Central memory CD4-positive, alpha-beta T cell (primary cell): ENCODE results near the gene PDS5B.
A peak's percentile ranks its signal among the peaks of the same experiment; 100 is the strongest.
"Not testable (repeated sequence)": the region's sequence is repeated elsewhere in the genome, so short reads cannot be mapped to it uniquely, and the experiment has no call there.

Experiments
- DNase-seq: peaks from one replicate; pipeline ENCODE4 v3.0.0; 2022

Gene PDS5B

GRCh38 chr13:32650705-32651311 is 64.6 kb downstream of the PDS5B start:
- peak; percentile 45 for DNase-seq

DNA sequence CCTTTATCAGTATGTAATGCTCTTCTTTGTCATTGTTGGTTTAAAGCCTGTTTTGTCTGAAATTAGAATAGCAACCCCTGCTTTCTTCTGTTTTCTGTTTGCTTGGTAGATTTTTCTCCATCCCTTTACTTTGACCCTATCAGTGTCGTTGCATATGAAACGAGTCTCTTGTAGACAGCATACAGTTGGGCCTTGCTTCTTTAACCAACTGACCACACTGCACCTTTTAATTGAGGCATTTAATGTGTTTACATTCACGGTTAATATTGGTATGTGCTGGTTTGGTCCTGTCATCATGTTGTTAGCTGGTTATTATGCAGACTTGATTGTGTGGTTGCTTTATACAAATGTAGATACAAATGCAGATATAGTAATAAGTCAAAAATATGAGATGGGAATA is 71.1 kb downstream of the PDS5B start:
- DNase-seq = no peak

- no peak for DNase-seq
Observed at GRCh38 chr13:32659736-32660135, 73.5 kb downstream of the PDS5B start.

GRCh38 chr13:32660227-32660626 is 74.0 kb downstream of the PDS5B start:
- DNase-seq = no peak

GRCh38 chr13:32661685-32662084 is 75.4 kb downstream of the PDS5B start:
- no peak for DNase-seq

DNA sequence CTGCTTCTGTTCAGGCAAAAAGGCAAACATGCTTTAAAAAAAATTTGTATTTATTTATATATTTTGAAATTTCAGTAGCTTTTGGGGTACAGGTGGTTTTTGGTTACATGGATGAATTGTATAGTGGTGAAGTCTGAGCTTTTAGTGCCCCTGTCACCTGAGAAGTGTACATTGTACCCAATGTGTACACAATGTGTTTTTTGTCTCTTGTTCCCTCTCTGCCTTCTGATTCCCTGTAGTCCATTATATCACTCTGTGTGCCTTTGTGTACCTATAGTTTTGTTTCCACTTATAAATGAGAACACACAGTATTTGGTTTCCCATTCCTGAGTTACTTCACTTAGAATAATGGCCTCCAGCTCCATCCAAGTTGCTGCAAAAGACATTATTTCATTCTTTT is 77.4 kb downstream of the PDS5B start:
- DNase-seq = no peak

DNA sequence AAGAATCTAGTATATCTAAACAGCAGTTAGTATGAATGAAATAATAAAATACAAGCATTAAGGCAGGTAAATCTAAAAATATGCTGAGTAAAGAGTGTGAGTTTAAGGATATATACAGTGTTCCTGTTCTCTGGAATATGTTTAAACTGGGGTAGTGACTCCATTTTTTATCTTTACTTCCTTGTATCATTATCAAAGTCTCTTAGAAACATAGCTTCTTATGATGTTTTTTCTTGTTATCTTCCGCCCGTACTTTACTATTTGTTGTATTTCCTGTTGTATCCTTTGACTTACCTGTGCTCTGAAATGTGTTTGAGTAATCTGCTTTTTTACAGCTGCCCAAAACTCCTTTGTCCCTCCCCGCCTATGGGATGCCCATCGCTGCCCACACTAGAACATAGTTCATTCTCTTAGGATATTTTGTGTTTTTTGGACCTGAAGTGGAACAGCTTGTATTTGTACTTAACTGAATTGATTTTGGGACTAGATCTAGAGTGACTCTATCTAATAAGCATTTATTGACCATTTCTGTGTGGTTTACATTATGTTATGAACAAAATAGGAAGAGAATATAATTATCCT is 80.8 kb downstream of the PDS5B start:
- no peak for DNase-seq

DNA sequence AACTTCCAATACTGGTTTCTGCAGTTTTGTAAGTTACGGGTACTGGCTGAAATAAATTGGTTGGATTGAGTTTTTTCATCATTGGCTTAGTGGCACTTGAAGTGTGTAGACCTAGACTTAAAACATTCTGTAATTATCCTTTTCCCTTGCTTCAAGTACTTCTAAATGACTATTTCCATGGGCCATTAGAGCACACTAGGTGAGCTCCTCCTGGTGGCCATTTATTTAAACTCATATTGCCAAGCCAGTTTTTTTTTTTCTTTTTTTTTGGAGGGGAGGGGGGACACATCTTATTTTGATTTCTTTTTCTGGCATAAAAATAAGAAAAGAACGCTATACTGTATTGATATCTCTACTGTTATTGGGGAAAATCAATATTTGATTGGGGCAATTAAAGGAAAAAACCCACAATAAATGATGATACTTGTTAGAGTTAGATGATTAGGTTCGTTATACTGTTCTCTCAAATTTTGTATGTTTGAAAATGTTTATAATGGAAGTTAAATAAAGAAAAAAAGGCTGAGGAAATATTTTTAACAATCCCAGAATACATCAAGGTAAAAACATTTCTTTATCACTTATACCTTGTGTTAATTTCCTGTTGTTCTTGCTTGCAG is 82.9 kb downstream of the PDS5B start:
- DNase-seq = peak; percentile 30

GRCh38 chr13:32674503-32674902 is 88.3 kb downstream of the PDS5B start:
- no peak for DNase-seq

GRCh38 chr13:32676242-32676641 is 90.0 kb downstream of the PDS5B start:
- DNase-seq = no peak

DNA sequence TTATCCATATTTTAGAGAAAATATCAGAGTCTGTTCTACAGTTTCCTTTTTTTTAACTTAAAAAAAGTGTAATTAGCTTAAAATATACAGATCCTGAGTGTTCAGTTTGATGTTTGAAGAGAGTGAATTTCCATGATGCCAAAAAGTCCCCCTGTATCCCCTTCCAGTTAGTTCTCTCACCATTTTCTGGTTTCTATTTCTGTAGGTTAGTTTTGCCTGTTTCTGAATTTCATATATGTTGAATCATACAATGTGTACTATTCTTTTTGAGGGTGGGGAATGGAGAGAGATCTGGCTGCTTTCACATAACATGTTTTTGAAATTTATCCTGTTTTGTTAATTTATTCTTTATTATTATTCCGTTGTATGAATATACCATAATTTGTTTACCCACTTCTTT is 95.9 kb downstream of the PDS5B start:
- DNase-seq = no peak

DNA sequence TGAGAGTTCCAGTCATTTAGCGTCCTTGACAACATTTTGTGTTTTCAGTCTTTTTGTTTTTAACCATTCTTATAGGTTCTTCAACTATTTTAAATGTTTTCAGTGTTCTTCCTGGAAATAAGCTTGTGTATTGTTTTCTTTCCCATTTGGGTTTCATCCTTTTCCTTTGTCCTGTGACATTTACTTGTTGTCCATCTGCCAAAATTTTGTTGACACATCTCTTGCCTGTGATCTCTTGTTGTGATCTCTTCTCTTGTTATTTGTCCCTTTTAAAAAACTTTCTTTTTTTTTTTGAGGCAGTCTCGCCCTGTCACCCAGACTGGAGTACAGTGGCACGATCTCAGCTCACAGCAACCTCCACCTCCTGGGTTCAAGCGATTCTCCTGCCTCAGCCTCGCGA is 96.5 kb downstream of the PDS5B start:
- no peak for DNase-seq

DNA sequence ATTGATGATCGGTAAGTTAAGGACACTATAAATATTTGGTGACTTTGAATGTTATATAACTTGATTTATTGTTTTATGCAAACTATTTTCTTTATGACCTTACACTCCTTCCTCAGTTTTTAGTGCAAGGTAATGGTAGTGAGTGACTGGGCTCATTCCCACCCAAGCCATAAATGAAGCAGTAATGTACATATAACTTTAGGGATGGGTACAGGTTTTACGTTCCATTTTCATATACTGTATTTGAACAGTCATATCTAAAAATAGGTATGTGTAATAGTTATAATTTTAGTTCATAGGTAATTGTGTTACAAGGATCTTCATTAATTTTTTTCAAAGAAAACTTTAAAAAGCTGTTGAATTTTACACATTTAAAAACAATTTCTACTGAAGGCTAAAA is 101.0 kb downstream of the PDS5B start:
- no peak for DNase-seq

- no peak for DNase-seq
Observed at GRCh38 chr13:32695602-32696250, 109.5 kb downstream of the PDS5B start.

GRCh38 chr13:32707471-32707870 is 121.2 kb downstream of the PDS5B start:
- no peak for DNase-seq

GRCh38 chr13:32713397-32713796 is 127.1 kb downstream of the PDS5B start:
- no peak for DNase-seq

- DNase-seq = not testable (repeated sequence)
Observed at GRCh38 chr13:32716201-32716600, 129.9 kb downstream of the PDS5B start.

DNA sequence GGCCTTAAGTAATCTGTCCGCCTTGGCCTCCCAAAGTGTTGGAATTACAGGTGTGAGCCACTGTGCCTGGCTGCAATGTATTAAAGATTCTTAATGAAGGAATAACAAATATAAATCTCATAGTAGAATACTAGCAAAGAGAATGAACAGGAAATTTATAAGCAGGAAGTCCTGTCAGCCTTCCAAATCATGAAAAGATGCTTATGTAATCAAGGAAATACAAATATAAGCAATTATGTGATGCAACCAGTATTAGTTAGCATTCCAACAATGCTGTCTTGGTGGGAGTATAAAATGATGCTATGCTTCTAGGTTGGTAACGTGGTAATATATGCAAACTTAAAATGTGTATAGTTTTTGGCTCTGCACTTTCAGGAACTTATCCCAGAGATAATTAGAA is 133.8 kb downstream of the PDS5B start:
- DNase-seq = no peak

DNA sequence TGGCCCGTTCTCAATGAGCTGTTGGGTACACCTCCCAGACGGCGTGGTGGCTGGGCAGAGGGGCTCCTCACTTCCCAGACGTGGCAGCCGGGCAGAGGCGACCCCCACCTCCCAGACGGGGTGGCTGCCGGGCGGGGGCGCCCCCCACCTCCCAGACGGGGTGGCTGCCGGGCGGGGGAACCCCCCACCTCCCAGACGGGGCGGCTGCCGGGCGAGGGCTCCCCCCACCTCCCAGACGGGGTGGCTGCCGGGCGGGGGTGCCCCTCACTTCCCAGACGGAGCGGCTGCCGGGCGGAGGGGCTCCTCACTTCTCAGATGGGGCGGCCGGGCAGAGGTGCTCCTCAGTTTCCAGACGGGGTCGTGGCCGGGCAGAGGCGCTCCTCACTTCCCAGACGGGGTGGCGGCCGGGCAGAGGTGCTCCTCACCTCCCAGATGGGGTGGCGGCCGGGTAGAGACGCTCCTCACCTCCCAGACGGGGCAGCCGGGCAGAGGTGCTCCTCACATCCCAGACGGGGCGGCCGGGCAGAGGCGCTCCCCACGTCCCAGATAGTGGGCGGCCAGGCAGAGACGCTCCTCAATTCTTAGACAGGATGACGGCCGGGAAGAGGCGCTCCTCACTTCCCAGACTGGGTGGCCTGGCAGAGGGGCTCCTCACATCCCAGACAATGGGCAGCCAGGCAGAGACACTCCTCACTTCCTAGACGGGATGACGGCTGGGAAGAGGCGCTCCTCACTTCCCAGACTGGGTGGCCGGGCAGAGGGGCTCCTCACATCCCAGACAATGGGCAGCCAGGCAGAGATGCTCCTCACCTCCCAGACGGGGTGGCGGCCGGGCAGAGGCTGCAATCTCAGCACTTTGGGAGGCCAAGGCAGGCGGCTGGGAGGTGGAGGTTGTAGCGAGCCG is 135.1 kb downstream of the PDS5B start:
- DNase-seq = not testable (repeated sequence)

DNA sequence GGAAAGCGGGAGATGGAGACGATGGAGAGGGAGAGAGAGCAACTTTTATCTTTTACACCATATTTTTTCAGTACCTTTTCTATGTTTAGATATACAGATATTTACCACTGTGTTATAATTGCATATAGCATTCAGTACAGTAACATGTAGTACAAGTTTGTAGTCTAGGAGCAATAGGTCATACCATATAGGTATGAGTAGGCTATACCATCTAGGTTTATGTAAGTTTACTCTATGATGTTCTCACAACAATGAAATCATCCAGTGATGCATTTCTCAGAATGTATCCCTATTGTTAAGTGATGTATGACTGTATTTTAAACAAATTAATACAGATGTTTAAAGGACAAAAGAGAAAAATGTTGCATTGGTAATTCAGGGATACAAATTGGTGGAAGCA is 136.1 kb downstream of the PDS5B start:
- DNase-seq = no peak

- DNase-seq = no peak
Observed at GRCh38 chr13:32723987-32724386, 137.7 kb downstream of the PDS5B start.

GRCh38 chr13:32726374-32727037 is 140.3 kb downstream of the PDS5B start:
- DNase-seq = no peak
